Measurements from ENCODE around the gene JMJD4.

- no peak for TF ChIP-seq CTCF (conservative IDR thresholded peaks at IDR 0.05; ENCODE audit: low read depth, low read length)
- TF ChIP-seq MXI1 (IDR thresholded peaks at IDR 0.05; ENCODE audit: borderline replicate concordance, low read depth, low read length): no peak
- TF ChIP-seq USF2 (IDR thresholded peaks at IDR 0.05; ENCODE audit: low read depth, low read length): no peak
- no peak for TF ChIP-seq POLR2A (IDR thresholded peaks at IDR 0.05; ENCODE audit: low read depth, low read length)
- TF ChIP-seq RAD21 (IDR thresholded peaks at IDR 0.05; ENCODE audit: low read length): no peak
- TF ChIP-seq SMC3 (IDR thresholded peaks at IDR 0.05; ENCODE audit: low read depth, low read length): no peak
- TF ChIP-seq BHLHE40 (IDR thresholded peaks at IDR 0.05; ENCODE audit: low read depth, low read length): no peak
- no peak for TF ChIP-seq ELK1 (IDR thresholded peaks at IDR 0.05; ENCODE audit: borderline replicate concordance, low read depth, low read length)
- TF ChIP-seq RCOR1 (IDR thresholded peaks at IDR 0.05; ENCODE audit: insufficient replicate concordance, low read length): no peak
- TF ChIP-seq CEBPB (IDR thresholded peaks at IDR 0.05; ENCODE audit: low read depth, low read length): no peak
- TF ChIP-seq CHD1 (IDR thresholded peaks at IDR 0.05; ENCODE audit: low read depth, low read length): no peak
- TF ChIP-seq RFX5 (IDR thresholded peaks at IDR 0.05; ENCODE audit: low read depth, low read length): no peak
These were observed 25.3 kb upstream of the JMJD4 start for GRCh38 chr1:227760377-227760776.
